NCI-H69 (cell line): ENCODE data around the gene IRAK3.
A peak's percentile ranks its signal among the peaks of the same experiment; 100 is the strongest.
"Not testable (repeated sequence)": the region's sequence is repeated elsewhere in the genome, so short reads cannot be mapped to it uniquely, and the experiment has no call there.

Source experiments
- DNase-seq: peaks from one replicate; lab custom pipeline; 2025; lab: John Stamatoyannopoulos, UW

Gene IRAK3

DNA sequence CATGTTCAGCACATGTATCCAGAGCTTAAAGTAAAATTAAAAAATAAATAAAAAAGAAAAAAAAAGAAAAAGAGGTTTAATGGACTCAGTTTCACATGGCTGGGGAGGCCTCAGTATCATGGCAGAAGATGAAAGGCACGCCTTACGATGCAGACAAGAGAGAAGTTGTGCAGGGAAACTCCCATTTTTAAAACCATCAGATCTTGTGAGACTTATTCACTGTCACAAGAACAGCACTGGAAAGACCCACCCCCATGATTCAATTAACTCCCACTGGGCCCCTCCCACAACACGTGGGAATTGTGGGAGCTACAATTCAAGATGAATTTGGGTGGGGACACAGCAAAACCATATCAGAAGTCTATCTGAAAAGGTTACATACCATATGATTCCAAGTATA is 24.0 kb downstream of the IRAK3 start:
- not testable (repeated sequence) for DNase-seq

DNA sequence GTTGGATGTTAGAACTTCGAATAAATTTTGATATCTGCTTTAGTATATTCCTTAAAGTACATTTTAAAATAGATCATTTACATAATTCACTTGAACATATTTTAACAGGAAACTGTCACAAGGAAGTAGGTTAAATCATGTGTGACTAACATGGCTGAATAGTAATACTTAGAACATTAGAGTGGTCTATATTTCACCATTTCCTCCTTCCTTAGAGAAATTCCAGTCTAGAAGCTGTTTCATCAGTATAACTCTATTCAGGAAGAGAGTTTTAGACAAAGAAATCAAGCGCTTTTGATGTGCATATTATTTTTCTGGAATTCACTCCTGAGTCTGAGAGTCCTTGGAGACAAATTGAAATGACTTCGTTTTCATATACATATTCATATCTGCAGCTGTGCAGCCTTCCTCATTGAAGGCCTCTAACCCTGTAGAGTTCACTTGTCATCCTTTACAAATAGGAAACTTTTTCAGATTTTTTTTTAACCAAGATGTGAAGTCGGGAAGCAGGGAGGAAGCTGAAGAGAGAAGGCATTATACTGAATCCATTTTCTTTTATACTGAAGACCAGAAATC is 28.4 kb downstream of the IRAK3 start:
- DNase-seq = no peak

DNA sequence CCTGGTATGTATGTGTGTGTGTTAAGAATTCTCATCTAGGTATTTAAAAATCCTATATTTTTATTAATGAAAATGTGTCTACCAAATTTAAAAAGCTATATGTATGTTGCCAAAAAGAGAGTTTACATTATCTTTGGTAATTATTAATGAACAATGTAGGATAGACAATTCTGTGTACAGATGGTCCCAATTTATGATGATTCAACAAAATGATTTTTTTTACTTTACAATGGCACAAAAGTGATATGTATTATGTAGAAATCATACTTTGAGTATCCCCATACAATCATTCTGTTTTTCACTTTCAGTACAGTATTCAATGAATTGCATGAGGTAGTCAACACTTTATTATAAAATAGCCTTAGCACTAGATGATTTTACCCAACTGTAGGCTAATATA is 39.4 kb downstream of the IRAK3 start:
- no peak for DNase-seq

DNA sequence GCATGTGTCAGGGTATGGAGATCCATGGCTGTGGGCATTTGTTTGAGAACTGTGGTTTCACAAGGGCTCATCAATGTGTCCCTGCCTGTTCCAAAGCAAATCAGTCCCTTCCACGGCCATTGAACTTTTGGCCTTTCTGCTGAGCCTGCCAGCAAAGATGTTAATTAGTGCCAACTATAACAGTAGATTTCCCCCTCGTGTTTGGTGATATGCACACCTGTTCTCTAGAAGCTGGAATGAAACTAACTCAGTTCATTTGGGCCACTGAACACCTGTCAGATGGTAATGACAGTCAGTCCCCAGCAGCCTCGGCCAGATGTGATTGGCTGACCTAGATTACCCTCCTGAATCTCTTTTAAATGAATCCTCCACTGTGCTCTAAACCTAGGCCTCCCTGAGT is 43.2 kb downstream of the IRAK3 start:
- peak; percentile 36 for DNase-seq

DNA sequence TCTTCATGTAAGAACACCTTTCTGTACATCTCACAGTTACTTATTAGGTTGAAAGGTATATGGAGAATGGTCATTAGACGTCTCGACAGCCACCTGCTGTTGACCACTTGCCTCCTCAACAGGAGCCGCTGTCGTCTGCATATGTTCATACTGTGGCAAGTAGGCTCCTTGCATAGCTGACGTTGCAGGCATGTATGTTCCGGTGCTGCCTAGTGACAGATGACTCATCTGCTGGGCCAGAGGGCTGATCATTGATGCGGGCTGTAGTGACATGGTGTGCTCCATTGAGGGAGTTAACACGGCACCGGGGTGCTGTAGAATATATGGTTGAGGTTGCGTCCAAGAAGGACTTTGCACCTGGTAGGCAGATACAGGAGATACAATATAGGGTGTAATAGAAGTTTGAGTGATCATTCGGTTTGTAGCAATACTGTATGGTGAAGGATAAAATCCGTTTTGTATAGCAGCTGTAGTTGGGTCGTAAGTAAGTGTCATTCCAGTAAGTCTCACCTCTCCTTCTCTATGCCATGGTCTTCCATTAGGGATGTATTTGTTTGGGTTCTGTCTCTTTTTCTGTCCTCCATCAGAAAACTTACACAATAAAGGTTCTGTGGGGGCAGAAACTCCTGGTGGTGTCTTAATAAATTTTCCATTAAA is 45.2 kb downstream of the IRAK3 start:
- peak; percentile 73 for DNase-seq

DNA sequence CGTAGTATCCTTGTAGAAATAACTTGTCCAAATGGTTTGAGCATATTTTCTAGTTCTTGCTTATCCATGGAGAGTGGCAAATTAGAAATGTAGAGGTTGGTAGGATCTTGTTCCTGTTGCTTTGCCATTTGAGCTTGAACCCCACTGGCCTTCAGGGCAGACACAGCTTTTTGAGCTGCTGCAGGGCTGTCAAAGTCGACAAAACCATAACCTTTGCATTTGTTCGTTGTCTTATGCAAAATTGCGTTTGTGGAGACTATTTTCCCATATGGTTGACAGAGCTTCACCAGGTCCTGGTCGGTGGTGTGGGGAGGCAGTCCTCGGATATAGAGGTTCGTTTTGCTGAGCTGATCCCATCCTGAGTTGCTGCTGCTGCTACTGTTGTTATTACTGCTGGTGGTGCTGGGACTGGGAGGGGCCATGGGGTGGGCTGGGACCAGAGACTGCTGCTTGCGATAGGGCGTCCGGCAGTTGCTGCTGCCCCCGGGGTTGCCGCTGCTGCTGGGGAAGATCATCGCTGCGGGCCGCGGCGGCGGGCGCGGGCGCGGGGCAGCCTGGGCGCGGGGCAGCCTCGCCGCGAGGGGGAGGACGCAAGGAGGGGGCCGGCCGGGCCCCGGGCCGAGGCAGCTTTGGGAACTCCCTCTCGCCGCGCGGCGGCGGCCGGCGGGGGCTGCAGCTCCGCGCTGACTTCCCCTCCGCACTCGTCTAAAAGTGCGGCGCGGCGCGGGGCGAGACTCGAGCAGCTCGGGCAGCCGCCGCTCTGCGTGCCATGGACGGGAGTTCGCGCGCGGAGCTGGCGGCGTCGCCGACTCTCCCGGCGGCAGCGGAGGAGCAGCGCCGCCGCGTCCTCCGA is 46.0 kb downstream of the IRAK3 start:
- DNase-seq = peak; percentile 37

DNA sequence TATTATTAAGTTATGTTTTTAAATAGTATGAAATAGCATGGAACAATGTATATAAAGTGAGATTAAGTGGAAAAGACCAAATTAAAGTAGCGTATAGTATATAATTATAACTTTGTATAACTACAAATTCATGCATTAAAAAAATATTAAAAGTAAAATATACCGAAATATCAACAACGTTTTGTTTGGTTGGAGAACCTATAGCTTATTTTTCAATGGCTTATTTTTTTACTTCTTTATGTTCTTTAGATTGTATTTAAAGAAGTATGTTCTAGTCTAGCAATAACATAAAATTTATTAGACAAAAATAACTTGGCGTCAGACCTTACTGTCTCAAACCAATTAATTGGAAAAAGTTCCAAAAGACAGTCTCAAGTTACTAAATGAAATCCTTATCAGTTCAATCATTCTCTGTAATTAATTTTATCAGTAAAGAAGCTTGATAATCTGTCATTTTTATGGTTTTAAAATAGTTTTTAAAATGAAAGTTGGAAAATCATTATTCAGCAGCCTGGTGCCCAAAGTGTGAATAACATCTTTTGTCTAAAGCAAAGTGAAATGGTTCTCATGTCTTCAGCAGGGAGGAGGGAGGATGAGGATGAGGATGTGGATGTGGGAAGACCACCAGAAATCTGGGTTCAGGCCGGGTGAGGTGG is 46.7 kb downstream of the IRAK3 start:
- peak; percentile 6 for DNase-seq

DNA sequence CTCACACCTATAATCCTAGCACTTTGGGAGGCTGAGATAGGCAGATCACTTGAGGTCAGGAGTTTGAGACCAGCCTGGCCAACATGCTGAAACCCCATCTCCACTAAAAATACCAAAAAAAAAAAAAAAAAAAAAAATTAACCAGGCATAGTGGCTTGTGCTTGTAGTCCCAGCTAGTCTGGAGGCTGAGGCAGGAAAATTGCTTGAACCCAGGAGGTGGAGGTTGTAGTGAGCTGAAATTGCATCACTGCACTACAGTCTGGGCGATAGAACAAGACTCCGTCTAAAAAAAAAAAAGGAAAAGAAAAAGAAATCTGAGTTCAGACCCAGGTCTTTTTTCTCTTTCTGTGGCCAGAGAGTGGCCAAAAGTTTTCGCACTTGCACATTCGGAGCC is 47.3 kb downstream of the IRAK3 start:
- not testable (repeated sequence) for DNase-seq

DNA sequence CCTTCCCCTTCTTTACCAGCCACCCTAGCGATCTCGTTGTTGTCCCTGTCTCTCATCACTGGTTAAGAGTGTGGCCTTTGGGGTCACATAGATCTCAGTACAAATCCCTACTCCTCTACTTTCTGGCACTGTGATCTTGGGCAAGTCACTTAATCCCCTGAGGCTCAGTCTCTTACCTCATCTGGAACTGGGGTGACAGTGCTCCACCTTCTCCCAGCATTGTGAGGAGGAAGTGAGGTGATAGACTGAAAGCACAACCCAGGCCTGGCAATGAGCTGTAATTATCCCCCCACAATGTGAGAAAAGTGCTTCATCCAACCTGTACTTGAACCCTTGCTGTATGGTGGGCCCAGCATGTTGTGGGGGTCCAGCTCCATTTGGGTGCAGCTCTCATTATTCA is 48.0 kb downstream of the IRAK3 start:
- DNase-seq = no peak

DNA sequence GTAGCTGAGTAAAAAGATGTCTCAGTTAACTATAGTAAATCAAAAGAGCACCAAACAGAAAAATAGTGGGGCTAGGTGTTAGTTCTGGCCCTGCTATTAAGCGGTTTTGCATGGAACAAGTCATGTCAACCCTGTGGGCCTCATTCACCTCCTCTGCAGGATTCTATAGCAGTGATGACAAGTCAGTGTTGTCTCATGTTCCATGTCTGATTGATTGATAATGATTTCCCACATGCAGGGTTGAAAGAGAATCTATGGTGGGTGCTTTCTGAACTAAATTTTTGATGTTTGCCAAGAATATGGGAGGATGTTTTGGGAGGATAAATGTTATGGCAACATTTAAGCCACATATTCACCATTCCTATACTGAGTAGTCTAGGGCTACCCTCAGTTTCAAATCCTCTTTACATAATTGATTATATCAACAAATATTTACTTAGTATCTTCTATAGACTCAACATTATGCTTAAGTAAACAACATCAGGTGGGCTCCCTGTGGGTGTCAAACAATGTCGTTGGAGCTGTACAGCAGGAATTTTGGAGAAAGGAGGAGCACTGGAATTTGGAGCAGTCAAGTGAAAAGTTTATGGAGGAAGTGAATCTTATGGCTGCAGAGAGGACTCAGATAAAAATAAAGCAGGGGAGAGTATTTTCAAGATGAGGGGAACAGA is 48.6 kb downstream of the IRAK3 start:
- peak; percentile 47 for DNase-seq

DNA sequence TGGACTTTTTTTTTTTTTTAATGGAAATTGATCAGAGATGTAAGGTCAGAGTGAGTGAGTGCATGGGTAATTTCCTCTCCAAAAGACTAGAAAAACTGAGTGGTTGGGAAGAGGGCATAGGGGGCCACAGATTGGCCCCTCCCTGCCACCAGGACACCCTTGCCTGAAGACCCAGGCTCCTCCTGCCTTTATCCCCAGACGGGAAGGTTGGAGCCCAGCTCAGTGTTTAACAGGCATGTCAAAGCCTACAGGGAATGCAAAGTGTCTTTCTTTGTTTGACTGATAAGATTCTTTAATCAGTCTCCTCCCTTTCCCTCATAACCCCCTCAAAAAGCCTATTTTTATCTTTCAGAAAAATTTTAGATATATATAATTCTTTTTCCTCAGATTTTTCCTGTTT is 50.3 kb downstream of the IRAK3 start:
- DNase-seq = no peak

DNA sequence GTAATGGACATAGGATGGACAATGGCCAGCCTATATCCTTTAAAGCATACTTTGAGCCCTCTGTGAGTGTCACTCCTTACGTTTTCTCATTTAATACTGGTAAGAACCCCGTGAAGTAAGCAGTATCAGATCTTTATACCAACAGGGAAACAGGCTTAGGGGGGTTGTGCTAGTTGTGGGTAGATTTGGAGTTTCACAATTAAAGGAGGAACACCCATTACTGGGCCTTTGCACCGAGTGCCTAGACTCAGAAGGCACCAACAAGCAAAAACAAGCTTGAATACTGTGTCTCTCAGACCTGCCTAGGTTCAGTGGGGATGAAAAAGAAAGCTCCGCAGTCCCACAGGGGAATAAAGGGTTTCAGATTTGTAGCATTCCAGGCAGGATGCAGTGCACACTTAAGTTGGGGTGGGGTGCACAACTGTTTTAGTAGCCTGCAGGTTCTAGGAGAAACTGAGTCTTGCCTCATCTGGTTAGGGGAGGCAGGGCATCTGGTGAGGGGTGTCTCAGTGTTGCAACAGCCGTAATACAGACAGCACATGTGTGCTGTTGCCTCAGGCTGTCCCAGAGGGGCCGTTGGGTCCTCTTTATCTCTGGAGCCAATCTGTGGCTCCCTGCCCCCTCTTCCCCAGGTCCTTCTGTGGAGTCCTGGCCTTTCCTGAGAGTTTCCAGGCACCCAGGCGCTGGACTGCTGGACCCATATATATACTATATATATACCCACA is 51.2 kb downstream of the IRAK3 start:
- DNase-seq = no peak

DNA sequence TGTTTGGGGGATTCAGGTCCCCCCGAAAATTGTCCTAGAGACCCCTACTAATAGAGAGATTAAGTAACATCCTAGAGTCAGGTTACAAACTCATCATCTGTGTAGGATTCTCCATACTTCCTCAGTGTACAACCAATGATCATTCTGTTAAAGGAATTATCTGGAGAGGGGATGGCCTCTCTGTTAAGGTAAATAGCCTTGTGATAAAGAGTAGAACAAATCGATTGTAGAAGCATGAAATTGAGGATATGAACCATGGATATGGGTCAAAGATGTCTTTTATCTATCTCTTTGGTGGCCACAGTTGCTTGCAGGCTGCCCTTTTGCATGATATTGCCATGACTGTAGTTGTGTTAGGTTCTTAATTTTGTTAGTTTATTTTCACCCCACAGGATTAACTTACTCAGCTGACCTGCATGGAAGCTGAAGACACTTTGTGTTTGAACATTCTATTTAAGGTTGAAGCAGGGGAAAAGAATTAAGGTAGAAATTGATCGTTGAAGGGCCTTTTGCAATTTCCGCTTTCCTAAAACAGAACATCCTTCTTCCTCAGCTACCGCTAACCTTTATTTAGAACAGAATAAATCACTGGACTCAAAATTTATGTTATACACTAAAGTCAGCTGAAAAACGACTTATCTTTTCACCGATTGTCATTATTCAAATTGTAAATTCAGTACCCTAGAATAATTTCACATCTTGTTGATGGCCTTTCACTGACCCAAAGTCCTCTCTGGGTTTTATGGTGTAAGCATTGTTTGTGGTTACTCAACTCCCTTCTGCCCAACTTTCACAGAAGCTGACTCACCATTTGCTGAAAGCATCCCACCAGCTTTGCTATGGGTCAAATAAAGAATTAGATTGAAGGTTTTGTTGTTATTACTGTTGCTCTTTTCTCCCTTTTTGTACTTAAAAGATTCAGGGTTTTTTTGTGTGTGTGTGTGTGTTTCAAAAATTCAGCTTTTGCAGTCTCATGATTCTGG is 52.3 kb downstream of the IRAK3 start:
- DNase-seq = no peak

DNA sequence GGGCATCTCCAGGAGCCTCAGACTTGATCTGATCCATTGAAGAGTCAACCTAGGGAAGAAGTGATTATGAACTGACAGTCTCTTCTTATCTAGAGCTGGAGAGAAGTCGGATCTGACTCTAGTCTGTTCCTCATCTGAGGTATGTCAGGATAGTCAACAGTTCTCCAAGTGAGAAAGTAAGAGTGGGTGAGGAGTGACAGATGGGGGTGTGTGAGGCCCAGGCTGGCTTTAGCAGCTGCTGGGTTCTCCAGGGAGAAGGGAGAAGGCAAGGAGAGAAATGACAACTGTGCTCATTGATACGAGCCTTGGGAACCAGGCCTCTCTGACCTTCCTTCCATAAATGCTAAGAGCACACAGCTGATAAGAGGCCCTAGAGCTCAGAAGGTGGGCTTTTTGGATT is 53.3 kb downstream of the IRAK3 start:
- no peak for DNase-seq

DNA sequence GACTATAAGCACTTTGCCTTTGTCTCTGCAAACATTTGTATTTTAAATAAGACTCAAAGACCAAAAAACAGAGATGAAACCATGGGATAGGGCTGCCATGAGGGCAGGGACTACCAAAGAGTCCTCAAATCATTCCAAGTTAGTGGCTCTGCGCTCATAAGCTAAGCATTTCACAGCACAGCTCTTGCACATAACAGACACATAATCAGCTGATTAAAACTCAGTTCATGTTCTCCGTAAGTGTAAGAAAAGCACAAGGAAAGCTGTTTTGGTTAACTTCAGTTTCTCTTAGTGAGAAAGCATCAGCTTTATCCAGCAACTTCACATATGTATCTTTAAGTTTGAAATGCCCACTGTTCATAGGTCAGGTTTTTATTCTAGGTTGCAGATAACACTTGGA is 54.9 kb downstream of the IRAK3 start:
- DNase-seq = no peak

DNA sequence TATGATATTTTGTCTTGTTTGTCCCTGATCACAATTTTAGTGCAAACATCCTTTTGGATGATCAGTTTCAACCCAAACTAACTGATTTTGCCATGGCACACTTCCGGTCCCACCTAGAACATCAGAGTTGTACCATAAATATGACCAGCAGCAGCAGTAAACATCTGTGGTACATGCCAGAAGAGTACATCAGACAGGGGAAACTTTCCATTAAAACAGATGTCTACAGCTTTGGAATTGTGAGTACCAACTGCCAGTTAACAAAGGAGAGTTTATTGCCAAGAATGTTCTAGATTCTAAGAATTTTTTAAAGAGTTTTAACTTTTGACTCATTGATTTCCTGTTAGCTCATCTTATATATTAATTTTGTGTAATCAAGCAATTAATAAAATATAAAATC is 55.4 kb downstream of the IRAK3 start:
- DNase-seq = no peak

DNA sequence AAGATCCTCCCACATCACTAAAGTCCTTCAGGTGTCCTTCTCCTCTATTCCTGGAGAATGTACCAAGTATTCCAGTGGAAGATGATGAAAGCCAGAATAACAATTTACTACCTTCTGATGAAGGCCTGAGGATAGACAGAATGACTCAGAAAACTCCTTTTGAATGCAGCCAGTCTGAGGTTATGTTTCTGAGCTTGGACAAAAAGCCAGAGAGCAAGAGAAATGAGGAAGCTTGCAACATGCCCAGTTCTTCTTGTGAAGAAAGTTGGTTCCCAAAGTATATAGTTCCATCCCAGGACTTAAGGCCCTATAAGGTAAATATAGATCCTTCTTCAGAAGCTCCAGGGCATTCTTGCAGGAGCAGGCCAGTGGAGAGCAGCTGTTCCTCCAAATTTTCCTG is 58.7 kb downstream of the IRAK3 start:
- no peak for DNase-seq

DNA sequence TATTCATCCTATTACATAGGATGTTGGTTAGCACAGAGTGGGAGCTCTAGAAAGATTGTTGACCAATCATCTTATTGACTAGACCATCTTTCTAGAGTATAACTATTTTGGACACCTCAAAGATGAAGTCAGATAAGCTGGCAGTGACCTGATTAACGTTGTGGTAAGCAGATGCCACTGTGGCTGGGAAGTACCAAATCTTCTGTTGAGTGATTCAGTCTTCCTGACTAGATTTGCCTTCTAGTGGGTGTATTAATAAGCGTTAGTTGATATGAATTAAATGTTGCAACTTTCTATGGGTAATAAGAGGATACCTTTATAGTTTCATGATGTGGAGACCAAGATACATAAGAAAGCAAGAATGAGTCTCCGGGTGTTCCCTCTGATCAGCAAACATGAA is 62.0 kb downstream of the IRAK3 start:
- no peak for DNase-seq

DNA sequence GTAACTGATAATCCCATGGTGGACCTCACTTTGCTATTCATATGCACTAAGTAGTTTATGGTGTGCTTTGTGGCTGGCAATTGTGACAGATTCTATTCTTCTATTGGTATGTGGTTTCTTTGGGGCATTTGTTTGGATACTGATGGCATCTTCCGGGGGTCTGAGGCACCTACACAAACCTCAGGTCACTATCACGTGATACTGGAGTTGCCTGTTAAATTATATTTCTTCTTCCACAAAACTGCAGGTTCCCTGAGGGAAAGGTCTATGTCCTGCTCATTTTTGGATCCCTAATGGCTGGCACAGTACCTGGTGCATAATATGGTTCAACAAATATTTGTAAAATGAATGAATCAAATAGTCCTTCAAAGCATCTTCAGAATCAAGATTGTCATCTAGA is 63.8 kb downstream of the IRAK3 start:
- no peak for DNase-seq

DNA sequence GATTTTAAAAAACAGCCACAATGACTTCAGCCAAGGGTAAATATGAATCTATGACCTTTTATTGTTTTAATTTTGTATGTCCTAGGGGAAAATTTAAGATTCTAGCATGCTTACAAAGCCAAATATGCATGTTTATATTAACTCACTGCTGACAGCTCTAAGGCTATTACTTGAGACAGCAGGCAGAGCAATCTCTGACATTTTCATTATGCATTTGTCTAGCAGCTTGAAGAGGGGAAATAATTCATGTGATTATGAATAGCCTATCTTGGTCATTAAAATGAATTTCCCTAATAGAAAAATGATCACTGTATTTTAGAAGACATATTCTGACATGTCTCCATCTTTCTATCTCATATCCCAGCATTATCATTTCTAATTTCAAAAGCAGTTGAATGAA is 66.7 kb downstream of the IRAK3 start:
- DNase-seq = peak; percentile 40
